ENCODE results near the gene CAMK2D.
"Not testable (repeated sequence)": the region's sequence is repeated elsewhere in the genome, so short reads cannot be mapped to it uniquely, and the experiment has no call there.

The CAMK2D gene

GRCh38 chr4:113741956-113742355, 19.6 kb downstream of the CAMK2D start:
- in situ Hi-C loops (cut with HindIII; ENCODE audit: low pct_ligation_motif_present, low pct_unique_long_range_greater_than_20kb, low sequenced_read_pairs) = no loop called here
- DNase-seq = no peak

GRCh38 chr4:113740857-113741379, 20.6 kb downstream of the CAMK2D start:
- DNase-seq = no peak
- in situ Hi-C loops (cut with HindIII; ENCODE audit: low pct_ligation_motif_present, low pct_unique_long_range_greater_than_20kb, low sequenced_read_pairs) = no loop called here

- no peak for DNase-seq
- in situ Hi-C loops (cut with HindIII; ENCODE audit: low pct_ligation_motif_present, low pct_unique_long_range_greater_than_20kb, low sequenced_read_pairs) = no loop called here
Measured at GRCh38 chr4:113739197-113739596, 22.3 kb downstream of the CAMK2D start.

GRCh38 chr4:113738251-113738650, 23.3 kb downstream of the CAMK2D start:
- no peak for DNase-seq
- in situ Hi-C loops (cut with HindIII; ENCODE audit: low pct_ligation_motif_present, low pct_unique_long_range_greater_than_20kb, low sequenced_read_pairs) = no loop called here

GRCh38 chr4:113733685-113734084, 27.9 kb downstream of the CAMK2D start:
- no peak for DNase-seq
- in situ Hi-C loops (cut with HindIII; ENCODE audit: low pct_ligation_motif_present, low pct_unique_long_range_greater_than_20kb, low sequenced_read_pairs) = no loop called here

GRCh38 chr4:113732967-113733527, 28.5 kb downstream of the CAMK2D start:
- DNase-seq = no peak
- in situ Hi-C loops (cut with HindIII; ENCODE audit: low pct_ligation_motif_present, low pct_unique_long_range_greater_than_20kb, low sequenced_read_pairs) = no loop called here

GRCh38 chr4:113730467-113731216, 30.9 kb downstream of the CAMK2D start:
- in situ Hi-C loops (cut with HindIII; ENCODE audit: low pct_ligation_motif_present, low pct_unique_long_range_greater_than_20kb, low sequenced_read_pairs) = no loop called here
- DNase-seq = no peak

- DNase-seq = no peak
- in situ Hi-C loops (cut with HindIII; ENCODE audit: low pct_ligation_motif_present, low pct_unique_long_range_greater_than_20kb, low sequenced_read_pairs) = no loop called here
Measured at GRCh38 chr4:113727802-113728201, 33.7 kb downstream of the CAMK2D start.

- in situ Hi-C loops (cut with HindIII; ENCODE audit: low pct_ligation_motif_present, low pct_unique_long_range_greater_than_20kb, low sequenced_read_pairs) = no loop called here
- DNase-seq = no peak
Measured at GRCh38 chr4:113725963-113726362, 35.6 kb downstream of the CAMK2D start.

GRCh38 chr4:113718252-113718651, 43.3 kb downstream of the CAMK2D start:
- in situ Hi-C loops (cut with HindIII; ENCODE audit: low pct_ligation_motif_present, low pct_unique_long_range_greater_than_20kb, low sequenced_read_pairs) = no loop called here
- DNase-seq = no peak

GRCh38 chr4:113711883-113712662, 49.5 kb downstream of the CAMK2D start:
- DNase-seq = no peak
- in situ Hi-C loops (cut with HindIII; ENCODE audit: low pct_ligation_motif_present, low pct_unique_long_range_greater_than_20kb, low sequenced_read_pairs) = no loop called here

GRCh38 chr4:113708250-113708649, 53.3 kb downstream of the CAMK2D start:
- DNase-seq = no peak
- in situ Hi-C loops (cut with HindIII; ENCODE audit: low pct_ligation_motif_present, low pct_unique_long_range_greater_than_20kb, low sequenced_read_pairs) = no loop called here

- in situ Hi-C loops (cut with HindIII; ENCODE audit: low pct_ligation_motif_present, low pct_unique_long_range_greater_than_20kb, low sequenced_read_pairs) = no loop called here
Measured at GRCh38 chr4:113707048-113707447, 54.5 kb downstream of the CAMK2D start.

GRCh38 chr4:113705097-113705496, 56.4 kb downstream of the CAMK2D start:
- in situ Hi-C loops (cut with HindIII; ENCODE audit: low pct_ligation_motif_present, low pct_unique_long_range_greater_than_20kb, low sequenced_read_pairs); DNase-seq: not testable (repeated sequence)

More at GRCh38 chr4:113707048-113707447, 54.5 kb downstream of the CAMK2D start:
- no peak for DNase-seq

- in situ Hi-C loops (cut with HindIII; ENCODE audit: low pct_ligation_motif_present, low pct_unique_long_range_greater_than_20kb, low sequenced_read_pairs) = not testable (repeated sequence)
- peak; percentile 17 for DNase-seq
Measured at GRCh38 chr4:113702596-113702995, 58.9 kb downstream of the CAMK2D start.

GRCh38 chr4:113701169-113701568, 60.4 kb downstream of the CAMK2D start:
- DNase-seq = no peak
- in situ Hi-C loops (cut with HindIII; ENCODE audit: low pct_ligation_motif_present, low pct_unique_long_range_greater_than_20kb, low sequenced_read_pairs) = no loop called here

GRCh38 chr4:113700602-113701150, 60.9 kb downstream of the CAMK2D start:
- DNase-seq = no peak
- in situ Hi-C loops (cut with HindIII; ENCODE audit: low pct_ligation_motif_present, low pct_unique_long_range_greater_than_20kb, low sequenced_read_pairs) = no loop called here

GRCh38 chr4:113699772-113700171, 61.8 kb downstream of the CAMK2D start:
- in situ Hi-C loops (cut with HindIII; ENCODE audit: low pct_ligation_motif_present, low pct_unique_long_range_greater_than_20kb, low sequenced_read_pairs) = no loop called here
- no peak for DNase-seq

GRCh38 chr4:113697429-113697828, 64.1 kb downstream of the CAMK2D start:
- DNase-seq = no peak
- in situ Hi-C loops (cut with HindIII; ENCODE audit: low pct_ligation_motif_present, low pct_unique_long_range_greater_than_20kb, low sequenced_read_pairs) = no loop called here

Data from ACHN (cell line).